Right cardiac atrium (tissue), 5 donors: ENCODE data around the gene PPM1B. TPM values are rescaled to one million over a fixed set of nuclear protein-coding genes. Genes with fewer than 3 reads are reported as not detected.

Experiments used
- ATAC-seq, 2 donors: fragments of 200-7000 bp; cut with Tn5 transposase; one replicate each; pipeline versions ENCODE4 v1.8.0 to v1.9.1; 2020; ENCODE audit warnings: moderate library complexity in 2 of 2, mild to moderate bottlenecking in 1 of 2
- DNase-seq, 3 donors: peaks; one replicate each; pipeline ENCODE4 v3.0.0-alpha.2; 2020
- H3K27ac ChIP-seq: one replicate; pipeline ENCODE4 v1.5.1; 2013; ENCODE audit warnings: mild to moderate bottlenecking, low read length, control low read depth, moderate library complexity
- H3K27me3 ChIP-seq: one replicate; pipeline ENCODE4 v1.6.1; 2013; ENCODE audit not compliant: control insufficient read depth, insufficient read depth
- H3K4me1 ChIP-seq: one replicate; pipeline ENCODE4 v1.6.1; 2013; ENCODE audit warnings: low read length; ENCODE audit not compliant: control insufficient read depth, insufficient read depth
- H3K4me3 ChIP-seq: one replicate; pipeline ENCODE4 v1.5.1; 2013; ENCODE audit warnings: low read length, control low read depth
- H3K9me3 ChIP-seq: one replicate; pipeline ENCODE4 v1.6.1; 2013; ENCODE audit warnings: low read length; ENCODE audit not compliant: control insufficient read depth
- WGBS: extraction: QIAGEN DNeasy Blood & Tissue Kit; methylation state at CpG from one replicate; pipeline ENCODE4 v1.1.7; 2013; 5-methylcytosine and 5-hydroxymethylcytosine counted together
- intact Hi-C, 4 donors: fragments of 100-400 bp; cut with DNase I; formaldehyde crosslinking; loops; one replicate each; pipeline versions ENCODE4 v1.11.0 to v1.14.0; 2022 to 2023
- polyA plus RNA-seq: library from polyadenylated mRNA; stranded (reverse); fragments of 200-250 nt; gene quantifications from one replicate; pipeline ENCODE4 v1.2.3, GENCODE V29; 2013
- total RNA-seq, 4 donors: library from RNA; stranded (reverse); fragmentation: NEBNext Ultra II Directional; extraction: Animal tissue kit (Norgen Biotek cat#: 25700); gene quantifications; one replicate each; pipeline ENCODE4 v1.2.1, GENCODE V29; 2021
- donor health status: healthy with polysubstance abuse.
- donor health status: DM: no; HTN: yes; CAD: no.
- donor health status: DM: no; HTN: no; CAD: no.
- donor health status: DM: no; HTN: yes; CAD: no; lungs with severe emphysema.
- donor health status: DM: yes; HTN: yes; CAD: no.

PPM1B gene
- total and polyA plus RNA-seq, 5 donors, result 26.7 to 57.7 (median 42.7) TPM

DNA sequence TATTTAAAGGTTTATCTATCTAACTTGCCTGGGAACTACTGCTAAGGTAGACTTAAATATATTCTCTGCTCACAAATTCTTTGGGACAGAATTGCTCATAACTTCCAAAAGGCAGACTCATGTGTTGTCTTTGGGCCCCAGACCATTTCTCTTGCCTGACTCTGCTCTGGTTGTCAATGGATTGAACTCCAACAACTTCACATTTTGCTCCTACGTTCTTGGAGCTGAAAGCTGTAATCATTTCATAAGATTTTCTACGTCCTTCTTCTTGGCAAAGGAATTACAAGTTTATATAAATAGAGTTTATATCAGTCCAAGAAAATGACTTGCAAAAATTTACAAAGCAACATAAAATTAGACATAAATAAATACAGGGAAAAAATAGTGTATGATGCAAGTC is 32.9 kb upstream of the PPM1B start:
- Histone ChIP-seq H3K9me3 (no peaks in the 10 kb centered on the region), H3K27ac (no peak overlapping the region), H3K4me3 (no peak overlapping the region), H3K27me3 (no peaks in the 10 kb centered on the region), H3K4me1 (no peaks in the 10 kb centered on the region)
- no peak for ATAC-seq
- no peak for DNase-seq
- intact Hi-C loops, result no loop called here
- 30% methylated on average over 2 of the region's 2 CpGs for WGBS

GRCh38 chr2:44136252-44136651 is 32.4 kb upstream of the PPM1B start:
- ATAC-seq (no peak), DNase-seq (no peak)
- Histone ChIP-seq H3K27me3 (no peaks in the 10 kb centered on the region), H3K9me3 (no peaks in the 10 kb centered on the region), H3K4me1 (no peaks in the 10 kb centered on the region), H3K4me3 (no peak overlapping the region), H3K27ac (no peak overlapping the region)
- intact Hi-C loops, result no loop called here
- 59% methylated on average over 3 of the region's 3 CpGs for WGBS

DNA sequence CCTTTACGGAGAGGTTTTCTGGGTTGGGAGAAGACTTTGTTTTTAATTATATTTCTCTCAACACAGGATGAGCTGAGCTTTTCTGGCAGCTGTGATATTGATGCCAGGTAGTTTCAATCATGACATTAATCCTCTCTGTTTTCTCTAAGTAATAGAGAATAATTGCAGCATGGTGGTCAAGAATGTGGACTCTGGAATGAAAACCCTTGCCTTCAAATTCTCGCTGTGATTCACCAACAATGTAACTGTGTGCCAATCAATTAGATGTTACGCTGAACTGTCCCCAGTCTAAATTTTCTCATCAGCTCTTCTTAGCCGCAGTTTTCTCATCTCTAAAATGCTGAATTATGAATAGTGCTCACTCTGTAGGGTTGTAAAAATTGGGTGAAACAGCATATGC is 31.6 kb upstream of the PPM1B start:
- intact Hi-C loops, result no loop called here
- 89% methylated on average over 4 of the region's 4 CpGs for WGBS

DNA sequence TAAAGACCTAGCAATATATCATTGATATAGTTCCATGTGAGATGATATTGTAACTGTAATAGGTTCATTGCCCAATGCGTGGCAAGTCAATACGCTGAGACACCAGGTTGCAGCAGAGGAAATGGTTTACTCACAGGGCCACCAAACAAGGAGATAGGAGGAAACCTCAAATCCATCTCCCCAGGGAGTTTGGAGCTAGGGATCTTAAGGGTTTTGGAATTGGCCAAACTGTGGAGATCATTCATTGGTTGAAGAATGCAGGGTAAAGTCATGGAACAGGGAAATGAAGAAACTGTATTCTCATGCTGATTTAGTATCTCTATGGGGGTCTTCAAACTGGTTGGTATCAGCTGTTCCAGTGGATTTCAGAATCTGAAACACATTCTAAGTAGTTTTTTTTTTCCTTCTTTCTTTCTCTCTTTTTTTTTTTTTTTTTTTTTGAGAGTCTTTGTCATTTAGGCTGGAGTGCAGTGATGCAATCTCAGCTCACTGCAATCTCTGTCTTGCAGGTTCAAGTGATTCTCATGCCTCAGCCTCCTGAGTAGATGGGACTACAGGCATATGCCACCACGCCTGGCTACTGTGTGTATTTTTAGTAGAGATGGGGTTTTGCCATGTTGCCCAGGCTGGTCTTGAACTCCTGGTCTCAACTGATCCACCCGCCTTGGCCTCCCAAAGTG is 30.7 kb upstream of the PPM1B start:
- no peaks in the 10 kb centered on the region for H3K4me1 ChIP-seq
- no peak for ATAC-seq
- no peaks in the 10 kb centered on the region for H3K9me3 ChIP-seq
- intact Hi-C loops, result no loop called here
- H3K27me3 ChIP-seq, result no peaks in the 10 kb centered on the region
- no peak for DNase-seq
- 85% methylated on average over 4 of the region's 4 CpGs for WGBS
- no peak overlapping the region for H3K4me3 ChIP-seq
- H3K27ac ChIP-seq, result no peak overlapping the region

More for the DNA sequence above, 31.6 kb upstream of the PPM1B start:
- H3K9me3 ChIP-seq, result no peaks in the 10 kb centered on the region
- no peaks in the 10 kb centered on the region for H3K27me3 ChIP-seq
- DNase-seq (no peak), ATAC-seq (no peak)
- no peak overlapping the region for H3K27ac ChIP-seq
- no peaks in the 10 kb centered on the region for H3K4me1 ChIP-seq
- H3K4me3 ChIP-seq, result no peak overlapping the region

DNA sequence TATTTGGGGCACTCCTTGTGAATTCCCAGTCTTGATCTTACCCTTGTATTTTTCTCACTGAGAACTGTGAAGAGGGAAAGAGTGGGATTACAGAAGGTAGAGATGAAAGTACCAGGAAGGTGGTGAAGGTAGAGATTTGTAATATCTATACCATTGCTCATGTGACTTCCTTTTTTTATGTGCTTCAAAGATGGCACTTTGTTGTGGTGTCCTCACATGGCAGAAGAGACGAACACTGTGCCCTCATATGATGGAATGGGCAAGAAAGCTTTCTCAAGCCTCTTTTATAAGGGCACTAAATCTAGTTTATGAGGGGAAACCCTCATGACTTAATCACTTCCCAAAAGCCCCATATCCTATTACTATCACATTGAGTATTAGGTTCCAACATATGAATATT is 28.9 kb upstream of the PPM1B start:
- H3K4me3 ChIP-seq, result no peak overlapping the region
- DNase-seq, result no peak
- no peaks in the 10 kb centered on the region for H3K9me3 ChIP-seq
- no peaks in the 10 kb centered on the region for H3K27me3 ChIP-seq
- H3K4me1 ChIP-seq, result no peaks in the 10 kb centered on the region
- intact Hi-C loops, result no loop called here
- no peak for ATAC-seq
- no peak overlapping the region for H3K27ac ChIP-seq
- 80% methylated on average over 1 of the region's 1 CpG for WGBS

- DNase-seq (no peak), ATAC-seq (no peak)
- Histone ChIP-seq H3K27ac (no peak overlapping the region), H3K27me3 (no peaks in the 10 kb centered on the region), H3K9me3 (no peaks in the 10 kb centered on the region), H3K4me1 (no peaks in the 10 kb centered on the region), H3K4me3 (no peak overlapping the region)
- intact Hi-C loops, result no loop called here
- whole genome bisulfite sequencing, result 81% methylated on average over 1 of the region's 1 CpG
Measured at GRCh38 chr2:44142306-44142705, 26.4 kb upstream of the PPM1B start.

DNA sequence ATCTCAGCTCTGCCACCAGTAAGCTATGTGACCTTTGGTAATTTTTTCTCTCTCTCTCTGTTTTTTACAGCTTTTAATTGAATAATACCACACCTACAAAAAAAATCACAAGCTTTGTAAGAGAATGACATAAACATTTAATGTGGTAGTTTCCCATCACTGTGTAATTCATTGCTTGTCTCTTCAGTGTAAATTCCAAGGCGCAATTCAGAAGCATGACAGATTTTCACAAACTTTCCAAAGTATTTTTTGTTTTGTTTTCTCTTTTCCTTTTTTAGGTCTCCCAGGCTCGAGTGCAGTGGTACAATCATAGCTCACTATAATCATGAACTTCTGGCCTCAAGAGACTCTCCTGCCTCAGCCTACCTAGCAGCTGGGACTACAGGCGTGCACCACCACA is 25.0 kb upstream of the PPM1B start:
- DNase-seq, result no peak

DNA sequence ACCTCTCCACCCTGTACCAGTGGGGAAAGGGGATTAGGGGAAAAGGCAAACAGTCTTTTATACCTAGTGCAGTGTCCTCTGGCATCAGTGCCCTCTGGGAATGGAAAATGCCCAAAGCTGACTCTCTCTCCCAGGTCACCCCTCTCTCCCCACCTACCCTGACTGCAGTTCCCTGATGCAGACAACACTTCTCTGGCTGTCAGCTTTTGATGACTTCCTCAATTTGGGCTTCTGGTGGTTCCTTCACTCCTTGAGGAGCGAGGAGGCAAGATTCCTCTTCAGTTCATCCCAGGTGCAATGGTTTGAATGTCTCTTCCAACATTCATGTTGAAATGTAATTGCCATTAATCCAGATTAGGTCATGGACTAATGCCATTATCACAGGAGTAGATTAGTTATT is 19.7 kb upstream of the PPM1B start:
- WGBS, result 75% methylated on average over 1 of the region's 1 CpG
- Histone ChIP-seq H3K4me3 (no peak overlapping the region), H3K27me3 (no peaks in the 10 kb centered on the region), H3K27ac (no peak overlapping the region), H3K9me3 (no peaks in the 10 kb centered on the region), H3K4me1 (no peaks in the 10 kb centered on the region)
- no peak for ATAC-seq
- intact Hi-C loops, result no loop called here
- no peak for DNase-seq

More for the DNA sequence above, 25.0 kb upstream of the PPM1B start:
- Histone ChIP-seq H3K9me3 (no peaks in the 10 kb centered on the region), H3K4me3 (no peak overlapping the region), H3K4me1 (no peaks in the 10 kb centered on the region), H3K27me3 (no peaks in the 10 kb centered on the region), H3K27ac (no peak overlapping the region)
- ATAC-seq, result no peak
- 67% methylated on average over 3 of the region's 3 CpGs for WGBS
- intact Hi-C loops, result no loop called here

DNA sequence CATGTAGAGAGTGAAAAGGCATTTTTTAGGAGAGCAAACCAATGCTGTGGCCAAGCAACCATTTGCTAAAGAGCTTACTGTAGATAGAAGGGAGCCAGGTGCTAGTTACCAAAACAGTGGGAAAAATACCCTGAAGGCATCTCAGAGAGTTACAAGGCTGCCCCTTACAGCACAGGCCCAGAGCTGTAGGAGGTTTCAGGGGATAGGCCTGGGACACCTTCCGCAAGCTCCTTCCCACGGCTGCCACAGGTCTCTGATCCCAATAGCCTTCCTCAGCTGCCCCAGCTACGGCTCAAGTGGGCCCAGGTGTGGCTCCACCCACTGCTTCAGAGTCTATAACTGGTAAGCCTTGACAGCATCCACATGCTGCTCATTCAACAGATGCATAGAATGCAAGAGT is 18.2 kb upstream of the PPM1B start:
- ATAC-seq, result no peak
- H3K9me3 ChIP-seq, result no peaks in the 10 kb centered on the region
- no peak for DNase-seq
- no peak overlapping the region for H3K27ac ChIP-seq
- intact Hi-C loops, result no loop called here
- H3K27me3 ChIP-seq, result no peaks in the 10 kb centered on the region
- no peak overlapping the region for H3K4me3 ChIP-seq
- WGBS, result 86% methylated on average over 3 of the region's 3 CpGs
- no peaks in the 10 kb centered on the region for H3K4me1 ChIP-seq

GRCh38 chr2:44152865-44153669 is 15.6 kb upstream of the PPM1B start:
- Histone ChIP-seq H3K4me1 (no peaks in the 10 kb centered on the region), H3K27ac (no peak overlapping the region), H3K27me3 (no peaks in the 10 kb centered on the region), H3K4me3 (no peak overlapping the region), H3K9me3 (no peaks in the 10 kb centered on the region)
- no peak for DNase-seq
- WGBS, result 96% methylated on average over 8 of the region's 8 CpGs
- no peak for ATAC-seq
- intact Hi-C loops, result no loop called here

DNA sequence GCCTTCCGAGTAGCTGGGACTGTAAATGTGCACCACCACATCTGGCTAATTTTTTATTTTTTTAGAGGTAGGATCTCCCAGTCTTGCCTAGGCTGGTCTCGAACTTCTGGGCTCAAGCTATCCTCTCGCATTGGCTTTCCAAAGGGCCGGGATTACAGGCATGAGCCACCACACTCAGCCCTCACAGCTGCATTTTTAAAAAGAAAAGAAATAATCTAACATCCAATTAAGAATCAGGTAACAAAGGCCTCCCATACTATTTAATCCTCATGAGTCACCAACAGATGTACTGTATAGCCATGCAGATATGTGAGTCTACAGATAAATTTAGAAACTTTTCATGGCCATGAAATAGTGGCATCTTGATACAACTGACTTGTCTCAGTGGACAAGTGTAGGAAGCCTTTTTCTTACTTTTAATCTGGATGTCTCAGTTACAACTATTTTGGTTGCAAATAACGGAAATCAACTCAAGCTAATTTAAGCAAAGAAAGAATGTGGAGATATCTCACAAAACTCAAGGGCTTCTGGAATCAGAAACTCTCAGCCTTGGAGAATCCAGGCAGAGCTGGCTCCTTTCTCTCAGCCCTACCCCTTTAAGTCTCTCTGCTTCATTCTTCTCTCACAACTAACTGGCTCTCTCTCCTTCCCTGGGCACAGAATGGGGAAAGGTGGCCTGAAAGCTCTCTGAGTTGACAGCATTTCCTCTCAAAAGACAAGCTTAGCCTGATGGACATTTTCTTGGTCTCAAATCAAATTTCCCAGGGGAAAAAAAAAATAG is 12.8 kb upstream of the PPM1B start:
- H3K27me3 ChIP-seq, result no peaks in the 10 kb centered on the region
- H3K4me3 ChIP-seq, result no peak overlapping the region
- ATAC-seq (no peak), DNase-seq (no peak)
- intact Hi-C loops, result no loop called here
- H3K27ac ChIP-seq, result no peak overlapping the region
- no peaks in the 10 kb centered on the region for H3K9me3 ChIP-seq
- H3K4me1 ChIP-seq, result no peaks in the 10 kb centered on the region
- 66% methylated on average over 5 of the region's 5 CpGs for WGBS
